Small intestine (tissue), 7 donors: ENCODE data around the gene TMEM163. TPM values are rescaled to one million over a fixed set of nuclear protein-coding genes. Genes with fewer than 3 reads are reported as not detected.
"Not testable (repeated sequence)": the region's sequence is repeated elsewhere in the genome, so short reads cannot be mapped to it uniquely, and the experiment has no call there.

Experiments used
- DNase-seq, 2 donors: peaks; one replicate each; pipeline versions ENCODE4 v3.0.0 to v3.0.0-alpha.2; 2013
- FAIRE-seq: peaks from 2 replicates; lab custom pipeline; 2012; peaks lifted over from hg19 to GRCh38; lab: Jason Lieb, UNC
- H3K27ac ChIP-seq, 3 donors: one replicate each; pipeline ENCODE4 v1.5.1; 2013; ENCODE audit warnings: low read length in 2 of 3, mild to moderate bottlenecking in 2 of 3, control low read depth in 1 of 3, inconsistent platforms in 1 of 3, low read depth in 1 of 3, moderate library complexity in 1 of 3
- H3K27me3 ChIP-seq, 3 donors: one replicate each; pipeline ENCODE4 v1.6.1; 2013; ENCODE audit warnings: low read length in 3 of 3, inconsistent platforms in 1 of 3; ENCODE audit not compliant: control insufficient read depth in 3 of 3, insufficient read depth in 3 of 3
- H3K36me3 ChIP-seq, 3 donors: one replicate each; pipeline ENCODE4 v1.6.1; 2013; ENCODE audit warnings: low read length in 3 of 3, inconsistent platforms in 1 of 3, low read depth in 1 of 3, mild to moderate bottlenecking in 1 of 3, moderate library complexity in 1 of 3; ENCODE audit not compliant: control insufficient read depth in 3 of 3, insufficient read depth in 2 of 3
- H3K4me1 ChIP-seq, 3 donors: one replicate each; pipeline ENCODE4 v1.6.1; 2013; ENCODE audit warnings: low read length in 2 of 3, inconsistent platforms in 1 of 3, low read depth in 1 of 3, mild to moderate bottlenecking in 1 of 3, moderate library complexity in 1 of 3; ENCODE audit not compliant: control insufficient read depth in 3 of 3, insufficient read depth in 2 of 3
- H3K4me3 ChIP-seq, 3 donors: one replicate each; pipeline ENCODE4 v1.5.1; 2013; ENCODE audit warnings: low read length in 3 of 3, control low read depth in 1 of 3, inconsistent platforms in 1 of 3, low read depth in 1 of 3, mild to moderate bottlenecking in 1 of 3, moderate library complexity in 1 of 3
- H3K9me3 ChIP-seq, 2 donors: one replicate each; pipeline ENCODE4 v1.6.1; 2013; ENCODE audit warnings: low read depth in 1 of 2, low read length in 1 of 2; ENCODE audit not compliant: control insufficient read depth in 2 of 2, insufficient read depth in 1 of 2
- WGBS, 3 donors: extraction: QIAGEN DNeasy Blood & Tissue Kit; methylation state at CpG; one replicate each; pipeline ENCODE4 v1.1.7; 2013; 5-methylcytosine and 5-hydroxymethylcytosine counted together
- polyA plus RNA-seq, 4 donors: library from polyadenylated mRNA; stranded (reverse) in 3 of 4; unstranded in 1 of 4; fragments of 200-250 nt in 3 of 4; fragments of 120-200 nt in 1 of 4; gene quantifications; one replicate each; pipeline versions ENCODE4 v1.2.1 to v1.2.3, GENCODE V29; 2013
- donor health status: healthy with polysubstance abuse.
- donor health status: control.
- donor health status: control.
- donor health status: Bipolar disorder and iron deficiency.
- donor health status: healthy.

TMEM163 gene
- polyA plus RNA-seq, 4 donors: 0.13 to 0.57 (median 0.38) TPM

GRCh38 chr2:134728163-134728562 lies 9.4 kb upstream of the TMEM163 start:
- no peaks in the 10 kb centered on the region for H3K36me3 ChIP-seq
- H3K4me1 ChIP-seq: peaks cover 0 to 10% (median 0%) of the 10 kb centered on the region in 3 donors
- no peak for FAIRE-seq
- peaks cover 0 to 5% of the 10 kb centered on the region in 2 donors for H3K9me3 ChIP-seq
- no peaks in the 10 kb centered on the region for H3K27me3 ChIP-seq
- H3K27ac ChIP-seq: no peak overlapping the region
- no peak for DNase-seq
- WGBS, 3 donors: 85 to 88% (median 87%) methylated on average over 3 of the region's 3 CpGs
- no peak overlapping the region for H3K4me3 ChIP-seq

- Histone ChIP-seq H3K36me3 (no peaks in the 10 kb centered on the region), H3K4me1 (peaks cover 0 to 10% (median 0%) of the 10 kb centered on the region in 3 donors), H3K27ac (no peak overlapping the region), H3K4me3 (no peak overlapping the region), H3K9me3 (peaks cover 0 to 5% of the 10 kb centered on the region in 2 donors), H3K27me3 (peaks cover 0 to 4% (median 2%) of the 10 kb centered on the region in 3 donors)
- no peak for FAIRE-seq
- no peak for DNase-seq
- 56 to 83% (median 57%) methylated on average over 4 of the region's 4 CpGs for WGBS, 3 donors
Measured at GRCh38 chr2:134727385-134727784, 8.6 kb upstream of the TMEM163 start.

GRCh38 chr2:134726645-134727044 lies 7.8 kb upstream of the TMEM163 start:
- Histone ChIP-seq H3K4me3 (no peak overlapping the region), H3K9me3 (peaks cover 0 to 4% of the 10 kb centered on the region in 2 donors), H3K4me1 (peaks cover 0 to 10% (median 0%) of the 10 kb centered on the region in 3 donors), H3K27me3 (peaks cover 0 to 11% (median 2%) of the 10 kb centered on the region in 3 donors), H3K36me3 (no peaks in the 10 kb centered on the region), H3K27ac (no peak overlapping the region)
- no peak for FAIRE-seq
- no peak for DNase-seq

- H3K4me1 ChIP-seq: peaks cover 0 to 10% (median 0%) of the 10 kb centered on the region in 3 donors
- DNase-seq: peak in 1 of 2 donors; percentile 26
- H3K27me3 ChIP-seq: peaks cover 0 to 16% (median 2%) of the 10 kb centered on the region in 3 donors
- H3K36me3 ChIP-seq: no peaks in the 10 kb centered on the region
- H3K27ac ChIP-seq: no peak overlapping the region
- no peaks in the 10 kb centered on the region for H3K9me3 ChIP-seq
- H3K4me3 ChIP-seq: no peak overlapping the region
- FAIRE-seq: no peak
Measured at GRCh38 chr2:134725876-134726275, 7.1 kb upstream of the TMEM163 start.

GRCh38 chr2:134724341-134724740 lies 5.5 kb upstream of the TMEM163 start:
- H3K27ac ChIP-seq: peak overlapping the region in 1 of 3 donors; percentile 6
- 81 to 98% (median 86%) methylated on average over 1 of the region's 1 CpG for WGBS, 3 donors
- FAIRE-seq: no peak
- peaks cover 0 to 30% (median 6%) of the 10 kb centered on the region in 3 donors for H3K27me3 ChIP-seq
- no peaks in the 10 kb centered on the region for H3K9me3 ChIP-seq
- H3K4me1 ChIP-seq: peaks cover 0 to 12% (median 0%) of the 10 kb centered on the region in 3 donors
- no peak for DNase-seq
- no peak overlapping the region for H3K4me3 ChIP-seq
- no peaks in the 10 kb centered on the region for H3K36me3 ChIP-seq

GRCh38 chr2:134723742-134724141 lies 4.9 kb upstream of the TMEM163 start:
- Histone ChIP-seq H3K4me1 (peaks cover 0 to 14% (median 0%) of the 10 kb centered on the region in 3 donors), H3K27me3 (peaks cover 4 to 33% (median 6%) of the 10 kb centered on the region in 3 donors)
- FAIRE-seq, H3K4me3 ChIP-seq, H3K27ac ChIP-seq, H3K36me3 ChIP-seq, DNase-seq, H3K9me3 ChIP-seq: not testable (repeated sequence)
- WGBS, 3 donors: 64 to 79% (median 73%) methylated on average over 2 of the region's 2 CpGs

GRCh38 chr2:134722728-134723127 lies 3.9 kb upstream of the TMEM163 start:
- 45 to 71% (median 64%) methylated on average over 6 of the region's 6 CpGs for WGBS, 3 donors
- no peak for DNase-seq
- Histone ChIP-seq H3K4me1 (peaks cover 0 to 19% (median 0%) of the 10 kb centered on the region in 3 donors), H3K27me3 (peaks cover 5 to 39% (median 13%) of the 10 kb centered on the region in 3 donors), H3K9me3 (no peaks in the 10 kb centered on the region), H3K36me3 (no peaks in the 10 kb centered on the region), H3K4me3 (no peak overlapping the region), H3K27ac (no peak overlapping the region)
- FAIRE-seq: no peak

- Histone ChIP-seq H3K36me3 (no peaks in the 10 kb centered on the region), H3K9me3 (no peaks in the 10 kb centered on the region), H3K4me1 (peaks cover 0 to 21% (median 0%) of the 10 kb centered on the region in 3 donors), H3K4me3 (no peak overlapping the region), H3K27me3 (peaks cover 5 to 51% (median 22%) of the 10 kb centered on the region in 3 donors), H3K27ac (no peak overlapping the region)
- DNase-seq (no peak), FAIRE-seq (no peak)
- 79 to 92% (median 90%) methylated on average over 4 of the region's 4 CpGs for WGBS, 3 donors
Measured at GRCh38 chr2:134721596-134721995, 2.8 kb upstream of the TMEM163 start.
